Right ventricle myocardium inferior (tissue), 1 donor: Measurements from ENCODE around the gene EGR1. TPM values are rescaled to one million over a fixed set of nuclear protein-coding genes. Genes with fewer than 3 reads are reported as not detected.

ENCODE experiments used
- ATAC-seq: fragments of 200-7000 bp; cut with Tn5 transposase; one replicate; pipeline ENCODE4 v1.9.1; 2020; ENCODE audit warnings: mild to moderate bottlenecking, moderate library complexity
- DNase-seq: peaks from one replicate; pipeline ENCODE4 v3.0.0; 2021; ENCODE audit errors: missing footprints
- intact Hi-C: fragments of 100-400 bp; cut with DNase I; formaldehyde crosslinking; loops from one replicate; pipeline ENCODE4 v1.11.0; 2022
- long read RNA-seq: library from polyadenylated mRNA; unstranded; transcript quantifications from one replicate; pipeline ENCODE4 v2.0.0, GENCODE V29; 2021
- total RNA-seq: library from RNA; stranded (reverse); fragmentation: NEBNext Ultra II Directional; extraction: Animal tissue kit (Norgen Biotek cat#: 25700); gene quantifications from one replicate; pipeline ENCODE4 v1.2.1, GENCODE V29; 2021
- donor health status: DM: no; HTN: yes; CAD: no; lungs with severe emphysema.

The EGR1 gene
- 5.5 TPM for total RNA-seq
- long read RNA-seq, partial matches to known transcripts, result 0 of 3 reads
- long read RNA-seq, other reads (novel, unspliced or antisense), result 0 of 3 reads

DNA sequence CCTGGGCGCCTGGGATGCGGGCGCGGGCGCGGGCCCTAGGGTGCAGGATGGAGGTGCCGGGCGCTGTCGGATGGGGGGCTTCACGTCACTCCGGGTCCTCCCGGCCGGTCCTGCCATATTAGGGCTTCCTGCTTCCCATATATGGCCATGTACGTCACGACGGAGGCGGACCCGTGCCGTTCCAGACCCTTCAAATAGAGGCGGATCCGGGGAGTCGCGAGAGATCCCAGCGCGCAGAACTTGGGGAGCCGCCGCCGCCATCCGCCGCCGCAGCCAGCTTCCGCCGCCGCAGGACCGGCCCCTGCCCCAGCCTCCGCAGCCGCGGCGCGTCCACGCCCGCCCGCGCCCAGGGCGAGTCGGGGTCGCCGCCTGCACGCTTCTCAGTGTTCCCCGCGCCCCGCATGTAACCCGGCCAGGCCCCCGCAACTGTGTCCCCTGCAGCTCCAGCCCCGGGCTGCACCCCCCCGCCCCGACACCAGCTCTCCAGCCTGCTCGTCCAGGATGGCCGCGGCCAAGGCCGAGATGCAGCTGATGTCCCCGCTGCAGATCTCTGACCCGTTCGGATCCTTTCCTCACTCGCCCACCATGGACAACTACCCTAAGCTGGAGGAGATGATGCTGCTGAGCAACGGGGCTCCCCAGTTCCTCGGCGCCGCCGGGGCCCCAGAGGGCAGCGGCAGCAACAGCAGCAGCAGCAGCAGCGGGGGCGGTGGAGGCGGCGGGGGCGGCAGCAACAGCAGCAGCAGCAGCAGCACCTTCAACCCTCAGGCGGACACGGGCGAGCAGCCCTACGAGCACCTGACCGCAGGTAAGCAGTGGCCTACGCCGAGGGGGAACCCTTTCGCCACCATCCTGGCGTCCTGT lies at the start of gene EGR1:
Gene EGR1 (plus strand): TSS at position 219 of the 864 bp plus-strand sequence. CDS start 283 bp downstream, at position 502.
- DNase-seq (peak; percentile 97), ATAC-seq (peak; percentile 71)
- intact Hi-C loops, result loop anchor here (1.0 kb wide), 1 partner anchor 27 kb away; no protein-coding TSS in a partner anchor

DNA sequence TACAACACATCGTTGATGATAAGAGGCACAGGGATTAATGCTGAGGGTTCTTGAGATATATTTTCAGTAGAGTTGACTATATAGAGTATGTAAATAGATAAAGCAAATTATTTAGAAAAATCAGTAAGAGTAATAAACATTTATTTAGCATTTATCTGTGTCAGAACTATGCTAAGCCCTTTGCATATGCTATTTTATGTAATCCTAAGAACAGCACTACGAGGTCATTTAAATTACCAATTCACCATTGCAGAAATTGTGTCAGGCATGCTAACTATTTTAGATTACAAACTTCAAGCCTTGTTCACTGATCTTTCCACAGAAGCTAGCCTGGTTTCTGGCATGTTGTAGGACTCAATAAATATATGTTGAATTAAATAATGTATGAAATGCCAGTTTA lies 46.8 kb upstream of the EGR1 start:
- no peak for DNase-seq
- no peak for ATAC-seq
- intact Hi-C loops, result no loop called here

DNA sequence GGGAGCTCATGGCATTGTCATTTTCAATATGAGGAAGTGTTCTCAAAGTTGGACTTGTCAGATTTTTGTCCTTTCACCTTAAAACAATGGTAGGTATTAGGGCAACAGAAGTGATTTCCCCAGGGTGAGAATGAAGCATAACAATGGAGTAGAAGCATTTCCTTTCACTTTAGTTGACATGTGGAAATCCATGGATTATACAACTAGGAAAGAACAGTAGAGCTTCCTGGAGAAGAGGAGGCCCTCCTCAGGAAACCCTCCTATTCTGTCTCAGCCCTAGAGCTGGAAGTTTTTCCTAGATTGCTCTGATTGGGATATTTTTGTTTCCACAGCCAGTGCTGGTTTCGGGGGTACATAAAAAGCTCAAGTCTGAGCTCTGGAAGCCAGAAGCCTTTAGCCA lies 40.2 kb upstream of the EGR1 start:
- intact Hi-C loops, result no loop called here
- ATAC-seq (no peak), DNase-seq (no peak)

DNA sequence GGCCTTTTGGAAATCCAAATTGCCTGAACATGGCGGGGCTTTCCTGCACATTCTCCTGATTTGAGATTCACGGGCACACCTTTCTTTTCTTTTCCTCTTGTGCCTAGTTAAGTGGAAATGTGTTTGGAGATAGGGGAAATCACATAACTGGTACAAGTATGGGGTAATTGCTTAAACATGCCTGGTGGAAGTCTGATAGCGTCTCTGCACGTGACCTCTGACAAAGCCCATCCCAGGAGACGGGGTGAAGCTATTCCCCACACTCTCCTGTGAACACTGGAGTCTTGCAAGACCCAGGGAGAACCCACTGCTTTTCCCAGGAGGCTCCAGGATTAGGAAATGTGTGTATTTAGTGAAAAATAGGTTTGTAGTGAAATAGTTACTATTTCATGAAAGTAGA lies 29.3 kb upstream of the EGR1 start:
- ATAC-seq, result no peak
- intact Hi-C loops, result loop anchor here (10.0 kb wide), 1 partner anchor 899 kb away; no protein-coding TSS in a partner anchor
- DNase-seq, result no peak

DNA sequence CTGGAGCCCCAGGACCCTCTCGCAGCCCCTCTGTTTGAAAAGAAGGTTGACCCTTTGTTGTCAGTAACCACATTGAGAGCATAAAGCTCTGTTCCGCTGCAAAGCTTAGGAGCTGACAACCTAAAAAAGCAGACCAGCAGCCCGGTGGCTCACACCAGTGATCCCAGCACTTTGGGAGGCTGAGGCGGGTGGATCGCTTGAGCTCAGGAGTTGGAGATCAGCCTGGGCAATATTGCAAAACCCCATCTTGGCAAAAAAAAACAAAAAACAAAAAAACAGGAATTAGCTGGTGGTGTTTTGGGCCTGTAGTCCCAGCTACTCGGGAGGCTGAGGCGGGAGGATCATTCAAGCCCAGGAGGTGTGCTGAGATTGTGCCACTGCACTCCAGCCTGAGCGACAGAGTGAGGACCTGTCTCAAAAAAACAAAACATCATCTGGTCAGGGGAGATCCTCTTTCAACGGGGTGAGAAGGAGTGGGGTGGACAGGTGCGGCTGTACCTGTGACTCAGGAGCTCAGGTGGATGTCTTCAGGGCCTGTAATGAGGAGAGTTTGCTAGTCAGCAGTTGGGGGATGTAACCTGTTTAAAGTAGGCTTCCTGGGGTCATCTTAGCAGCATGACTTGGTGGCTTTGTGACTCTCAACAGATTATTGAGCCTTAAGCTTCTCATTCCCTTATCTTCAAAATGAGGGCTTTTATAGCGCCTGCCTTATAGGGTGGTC lies 27.1 kb upstream of the EGR1 start:
- DNase-seq (no peak), ATAC-seq (no peak)
- intact Hi-C loops, result loop anchor here (10.0 kb wide), 1 partner anchor 897 kb away; no protein-coding TSS in a partner anchor

DNA sequence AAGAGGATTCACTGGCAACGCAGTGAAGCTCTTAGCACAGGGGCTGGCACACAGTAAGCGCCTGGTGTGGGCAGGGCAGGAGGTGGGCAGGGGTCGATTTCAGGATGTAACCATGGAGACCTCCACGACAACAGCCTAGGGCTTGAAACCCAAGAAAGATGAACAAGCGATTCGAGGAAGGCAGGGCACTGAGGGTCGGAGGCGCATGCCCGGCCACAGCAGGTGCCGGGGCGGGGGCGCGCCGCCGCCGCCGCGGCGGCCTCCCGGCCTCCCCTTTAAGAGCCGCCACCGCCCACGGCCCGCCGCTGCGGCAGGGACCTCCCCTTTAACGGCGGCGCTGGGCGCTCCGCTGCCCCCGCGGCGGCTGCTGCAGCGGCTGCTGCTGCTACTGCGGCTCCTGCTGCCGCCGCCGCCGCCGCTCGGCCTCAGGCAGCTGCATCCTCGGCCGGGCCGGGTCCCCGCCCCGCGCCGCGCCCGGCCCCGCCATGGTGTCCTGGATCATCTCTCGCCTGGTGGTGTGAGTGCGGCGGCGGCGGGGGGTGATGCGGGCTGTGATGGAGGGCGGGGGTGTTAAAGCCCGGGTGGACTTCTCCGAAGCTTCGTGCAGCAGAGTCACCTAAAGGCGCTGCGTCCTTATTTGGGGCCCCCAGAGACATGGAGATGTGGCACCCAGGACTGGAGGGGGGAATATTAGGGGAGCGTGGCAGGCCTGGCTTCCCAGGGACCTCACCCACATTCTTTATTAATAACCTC lies 26.4 kb upstream of the EGR1 start, which contains the start of gene REEP2:
Gene REEP2 (plus strand): TSS at position 334 of the 753 bp plus-strand sequence. CDS start 152 bp downstream, at position 486.
- ATAC-seq, result peak; percentile 53
- intact Hi-C loops, result loop anchor here (10.0 kb wide), 1 partner anchor 896 kb away; no protein-coding TSS in a partner anchor
- DNase-seq, result peak; percentile 73

DNA sequence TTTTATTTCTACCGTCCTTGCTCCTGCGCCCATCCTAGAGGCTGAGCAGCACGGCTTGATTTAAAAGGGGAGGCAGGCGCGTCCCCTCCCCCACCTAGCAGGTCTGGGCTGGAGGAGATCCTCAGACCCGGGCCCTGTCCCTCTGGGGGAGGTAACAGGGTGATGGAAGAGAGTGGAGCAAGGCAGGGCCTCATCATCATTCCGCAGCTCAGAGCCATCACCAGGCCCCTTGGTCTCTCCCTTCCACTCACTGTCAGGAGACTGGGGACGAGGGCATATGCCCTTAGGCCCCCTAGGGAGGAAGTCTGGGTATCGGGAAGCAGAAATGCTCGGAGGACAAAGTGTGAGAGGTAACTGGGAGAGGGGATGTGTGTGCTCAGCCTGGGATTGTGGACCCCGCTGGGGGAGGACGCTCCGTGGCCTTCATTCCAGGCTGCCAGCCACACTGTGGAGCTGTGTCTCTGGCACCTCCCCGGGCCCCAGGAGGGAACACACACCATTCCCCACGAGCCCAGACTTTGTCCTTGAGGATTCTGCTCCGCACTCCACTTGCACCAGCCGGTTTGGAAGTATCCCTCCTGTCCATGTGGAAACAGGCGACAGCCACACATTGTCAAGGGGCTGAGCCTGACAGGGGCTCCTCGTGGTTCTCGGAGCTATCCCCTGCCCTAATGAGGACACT lies 25.7 kb upstream of the EGR1 start:
- intact Hi-C loops, result loop anchor here (10.0 kb wide), 1 partner anchor 895 kb away; no protein-coding TSS in a partner anchor
- no peak for DNase-seq
- ATAC-seq, result peak; percentile 27

DNA sequence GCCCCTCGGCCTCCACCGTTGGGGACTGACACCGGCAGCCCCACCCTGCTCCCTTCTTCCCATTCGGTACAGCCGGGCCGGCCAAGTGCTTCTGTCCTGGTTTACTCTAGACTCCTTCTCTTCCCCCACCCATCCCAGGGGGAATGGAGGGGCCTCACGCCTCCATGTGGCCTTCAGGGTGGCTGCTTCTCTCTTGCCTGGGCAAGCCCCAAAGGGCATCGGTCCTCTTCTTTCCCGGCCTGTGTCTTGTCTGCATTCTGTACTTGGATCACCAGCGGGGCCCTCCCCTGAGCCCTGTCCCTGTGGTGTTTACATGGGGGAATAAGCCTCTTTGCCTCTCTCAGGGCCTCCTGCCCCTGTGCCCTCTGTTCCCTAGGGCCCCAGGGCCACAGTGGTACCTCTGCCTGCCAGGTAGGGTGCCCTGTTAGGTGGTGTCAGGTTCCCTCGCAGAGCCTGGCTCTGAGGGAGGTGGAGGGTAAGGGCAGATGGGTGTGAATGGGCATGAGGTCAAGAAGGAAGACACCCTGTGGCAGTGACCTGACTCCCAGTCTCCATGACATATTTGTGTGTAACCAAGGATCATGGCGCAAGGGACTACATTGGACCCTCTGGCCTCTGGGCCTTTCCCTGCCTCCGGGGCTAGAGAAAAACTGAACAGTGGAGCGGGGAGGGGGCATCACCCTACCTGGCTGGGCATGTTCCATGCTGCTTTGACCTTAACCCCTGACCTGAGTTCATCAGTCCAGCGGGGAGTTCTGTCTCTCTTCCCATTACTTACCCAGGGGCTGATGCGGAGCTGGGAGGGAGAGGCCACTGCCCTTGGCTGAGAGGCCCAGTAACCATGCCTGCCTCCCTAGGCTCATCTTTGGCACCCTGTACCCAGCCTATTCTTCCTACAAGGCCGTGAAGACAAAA lies 24.9 kb upstream of the EGR1 start:
- ATAC-seq (no peak), DNase-seq (no peak)
- intact Hi-C loops, result no loop called here

DNA sequence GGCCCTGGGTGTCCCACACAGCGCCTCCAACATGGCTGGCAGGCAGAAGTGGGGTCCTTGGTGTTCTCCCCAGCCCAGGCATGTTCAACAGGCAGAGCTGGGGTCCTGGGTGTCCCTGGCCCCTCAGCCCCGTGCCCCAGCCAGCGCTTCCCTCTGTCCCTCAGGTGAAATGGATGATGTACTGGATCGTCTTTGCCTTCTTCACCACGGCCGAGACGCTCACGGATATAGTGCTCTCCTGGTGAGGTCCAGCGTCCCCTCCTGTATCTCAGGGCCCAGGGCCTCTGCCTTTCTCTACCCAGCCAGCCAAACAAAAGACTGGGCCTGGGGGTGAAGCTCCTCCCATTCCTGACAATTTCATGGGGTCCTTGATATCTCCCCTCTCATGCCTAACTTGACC lies 24.1 kb upstream of the EGR1 start:
- DNase-seq (peak; percentile 41), ATAC-seq (no peak)
- intact Hi-C loops, result no loop called here

DNA sequence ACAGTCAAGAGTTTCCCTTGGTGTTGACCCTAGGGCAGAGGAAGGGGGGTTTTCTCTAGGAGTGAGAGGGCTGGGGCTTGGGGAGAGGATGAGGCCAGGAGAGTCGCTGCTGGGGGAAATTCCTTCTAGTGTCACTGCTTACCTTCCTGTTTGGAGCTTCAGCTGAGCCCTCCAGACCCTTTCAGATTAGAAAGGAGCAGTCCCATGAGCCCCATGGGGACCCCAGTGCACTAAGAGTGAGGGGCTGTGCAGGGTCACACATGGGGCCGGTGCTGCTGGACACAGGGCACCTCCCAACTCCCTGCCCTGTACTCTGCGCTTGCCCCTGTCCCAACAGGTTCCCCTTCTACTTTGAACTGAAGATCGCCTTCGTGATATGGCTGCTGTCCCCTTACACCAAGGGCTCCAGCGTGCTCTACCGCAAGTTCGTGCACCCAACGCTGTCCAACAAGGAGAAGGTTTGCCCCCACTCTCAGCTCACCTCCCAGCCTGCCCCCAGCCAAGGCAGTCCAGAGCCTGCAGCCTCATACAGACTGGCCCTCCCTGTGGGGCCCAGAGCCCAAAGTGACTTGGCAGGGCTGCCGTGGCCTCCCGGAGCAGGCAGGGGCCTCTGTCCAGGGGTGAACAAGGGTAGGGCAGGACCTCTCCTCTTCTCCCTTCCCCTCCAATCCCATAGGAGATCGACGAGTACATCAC lies 21.1 kb upstream of the EGR1 start:
- intact Hi-C loops, result no loop called here
- ATAC-seq, result no peak
- no peak for DNase-seq

DNA sequence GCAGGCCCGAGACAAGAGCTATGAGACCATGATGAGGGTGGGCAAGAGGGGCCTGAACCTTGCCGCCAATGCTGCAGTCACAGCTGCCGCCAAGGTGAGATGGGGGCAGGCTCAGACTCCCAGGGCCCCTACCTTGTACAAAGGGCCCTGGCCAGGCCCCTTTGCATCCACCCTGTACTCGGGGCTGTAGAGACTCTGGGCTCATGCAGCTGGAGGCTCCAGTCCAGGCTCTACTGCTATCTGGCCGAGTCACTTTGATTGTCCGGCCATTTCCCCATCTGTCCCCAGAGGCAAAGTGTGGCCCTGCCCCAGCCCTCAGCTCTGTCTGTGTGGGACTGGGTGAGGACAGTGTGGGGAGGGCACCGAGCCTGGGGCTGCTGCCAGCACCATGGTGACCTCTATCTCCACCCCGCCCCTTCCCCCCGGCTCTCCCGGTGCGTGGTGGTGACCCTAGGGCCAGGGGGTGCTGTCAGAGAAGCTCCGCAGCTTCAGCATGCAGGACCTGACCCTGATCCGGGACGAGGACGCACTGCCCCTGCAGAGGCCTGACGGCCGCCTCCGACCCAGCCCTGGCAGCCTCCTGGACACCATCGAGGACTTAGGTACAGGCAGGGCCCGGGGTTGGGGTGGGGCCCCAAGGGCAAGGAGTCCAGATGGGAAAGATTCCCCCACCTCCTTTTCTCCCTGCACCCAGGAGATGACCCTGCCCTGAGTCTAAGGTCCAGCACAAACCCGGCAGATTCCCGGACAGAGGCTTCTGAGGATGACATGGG lies 20.3 kb upstream of the EGR1 start:
- DNase-seq, result peak; percentile 68
- no peak for ATAC-seq
- intact Hi-C loops, result no loop called here

DNA sequence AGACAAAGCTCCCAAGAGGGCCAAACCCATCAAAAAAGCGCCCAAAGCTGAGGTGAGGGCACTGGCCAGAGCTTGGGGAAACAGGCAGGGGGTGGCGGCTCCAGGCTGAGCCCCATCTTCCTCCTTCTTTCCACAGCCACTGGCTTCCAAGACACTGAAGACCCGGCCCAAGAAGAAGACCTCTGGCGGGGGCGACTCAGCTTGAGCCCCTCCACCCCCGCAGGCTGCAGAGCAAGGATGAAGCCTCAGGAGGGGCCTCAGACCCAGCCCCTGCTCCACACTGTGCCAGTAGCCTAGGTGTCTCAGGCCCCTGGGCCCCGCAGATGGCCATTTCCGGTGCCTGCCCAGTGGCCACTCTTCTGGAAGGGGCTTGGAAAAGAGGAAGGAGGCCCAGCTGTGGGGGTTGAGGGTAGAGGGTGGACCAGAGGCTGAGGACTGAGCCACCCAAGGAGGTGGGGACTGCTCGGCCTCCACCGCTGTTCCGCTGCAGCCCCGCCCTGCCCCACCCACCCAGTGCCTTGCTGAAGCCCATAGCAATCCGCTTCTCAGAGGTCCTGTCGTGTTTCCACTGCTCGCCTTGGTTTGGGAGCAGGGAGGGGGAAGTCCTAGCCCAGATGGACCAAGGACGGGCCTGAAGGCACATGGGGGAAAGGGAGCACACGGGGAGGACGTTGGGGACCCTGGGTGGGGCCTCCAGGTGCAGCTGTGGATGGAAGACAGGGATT lies 19.6 kb upstream of the EGR1 start:
- intact Hi-C loops, result no loop called here
- DNase-seq, result peak; percentile 23
- no peak for ATAC-seq

DNA sequence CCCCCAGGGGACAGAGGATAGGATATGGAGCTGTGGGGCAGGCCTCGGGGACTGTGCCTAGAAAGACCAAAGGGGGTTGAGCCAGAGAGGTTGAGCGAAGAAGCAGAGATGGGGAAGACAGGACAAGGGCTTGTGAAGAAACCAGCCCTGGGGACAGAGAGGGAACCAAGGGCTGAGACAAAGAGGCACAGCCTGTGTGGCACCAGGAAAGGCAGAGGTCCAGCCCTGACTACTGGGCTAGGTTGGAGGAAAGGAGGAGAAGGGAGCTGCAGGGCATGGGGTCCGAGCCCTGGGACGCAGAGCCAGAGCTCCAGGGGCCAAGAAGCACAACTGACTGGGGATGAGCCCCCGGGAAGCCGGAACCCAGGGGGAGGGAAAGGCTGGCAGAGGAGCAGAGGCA lies 17.2 kb upstream of the EGR1 start:
- intact Hi-C loops, result no loop called here
- DNase-seq, result no peak
- ATAC-seq, result no peak

DNA sequence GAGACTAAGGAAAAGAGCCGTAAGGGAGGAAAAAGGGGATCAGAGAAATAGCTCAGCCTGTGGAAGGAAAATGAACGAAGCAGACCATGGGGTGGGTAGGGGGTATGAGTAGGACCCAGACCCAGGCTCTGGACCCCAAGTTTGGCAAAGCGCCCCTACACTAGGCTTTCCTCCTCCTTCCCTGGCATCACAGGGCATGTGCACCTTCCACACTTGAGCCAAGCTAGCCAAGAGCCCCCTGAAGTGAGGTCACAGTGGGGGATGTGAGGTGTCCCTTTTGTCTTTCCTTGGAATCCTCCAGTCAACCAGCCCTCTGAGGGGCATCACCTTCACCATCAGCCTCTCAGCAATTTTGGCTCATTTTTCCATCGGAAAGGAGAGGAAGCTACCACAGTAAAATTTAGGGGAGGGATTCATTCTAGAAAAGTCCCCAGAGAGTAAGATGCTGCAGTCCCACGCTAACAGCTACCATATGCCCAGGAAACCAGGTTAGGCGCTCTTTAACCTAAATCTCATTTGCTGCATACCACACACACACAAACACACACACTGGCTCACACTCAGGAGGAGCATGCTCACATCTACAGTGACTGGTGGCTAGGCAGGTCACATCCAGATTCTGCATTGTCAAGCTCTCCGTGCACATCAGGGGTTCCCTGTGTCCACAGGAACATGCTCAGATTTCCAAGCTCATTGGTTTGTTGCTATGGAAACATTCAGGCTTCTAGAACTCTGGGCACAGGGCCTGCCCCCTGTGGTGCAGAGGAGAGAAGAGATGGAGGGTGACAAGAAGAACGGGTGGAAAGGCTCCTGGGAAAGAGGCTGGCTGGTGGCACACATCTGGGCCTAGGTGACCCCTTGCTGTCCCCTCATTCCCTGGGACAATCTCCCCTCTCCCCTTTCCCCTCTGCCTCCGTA lies 16.5 kb upstream of the EGR1 start:
- ATAC-seq (no peak), DNase-seq (no peak)
- intact Hi-C loops, result no loop called here
